GM21576 (cell line): ENCODE measurements around the gene RGS16.

ENCODE experiments used
- ATAC-seq: cut with Tn5 transposase; IDR thresholded peaks from one replicate; pipeline ENCODE4 v1.9.1; 2021; ENCODE audit warnings: mild to moderate bottlenecking, moderate library complexity; ENCODE audit not compliant: unreplicated experiment

RGS16 gene

GRCh38 chr1:182610606-182611194, 6.5 kb upstream of the RGS16 start:
- no peak for ATAC-seq

DNA sequence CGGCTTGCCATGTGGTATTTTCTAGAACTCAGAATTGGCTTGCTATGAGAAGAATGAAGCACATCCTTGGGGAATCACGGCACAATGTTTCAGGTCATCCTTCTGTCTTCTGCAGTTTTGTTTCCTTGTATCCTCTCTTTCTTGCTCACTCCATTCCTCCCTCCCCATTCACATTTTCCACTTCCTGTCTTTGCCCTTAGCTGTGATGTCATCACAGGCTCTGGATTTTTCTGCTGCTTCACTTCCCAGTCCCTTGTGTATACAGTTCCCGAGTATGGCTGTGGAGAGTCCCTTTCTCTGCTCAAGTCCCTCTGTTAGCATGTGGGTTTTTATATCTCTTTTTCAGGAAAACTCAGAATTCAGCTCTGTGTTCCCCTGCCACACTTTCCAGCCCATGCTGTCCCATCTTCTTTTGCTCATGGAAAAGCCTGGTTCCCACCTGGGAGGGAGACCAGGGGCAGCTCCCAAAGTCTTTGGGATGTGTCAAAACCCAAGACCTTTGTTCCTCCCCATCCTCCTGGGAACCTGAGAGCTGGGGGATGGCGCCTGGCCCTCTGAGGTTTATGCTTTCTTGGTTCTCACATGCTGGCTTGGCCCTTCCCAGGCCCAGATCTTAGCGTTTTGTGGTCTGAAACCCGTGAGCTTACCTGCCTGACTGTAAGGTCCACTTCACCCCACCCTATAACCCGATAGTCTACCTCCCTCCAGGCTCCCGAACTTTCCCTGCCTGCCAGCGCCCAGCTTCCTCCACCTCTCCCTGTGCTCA, 4.8 kb upstream of the RGS16 start:
- no peak for ATAC-seq

DNA sequence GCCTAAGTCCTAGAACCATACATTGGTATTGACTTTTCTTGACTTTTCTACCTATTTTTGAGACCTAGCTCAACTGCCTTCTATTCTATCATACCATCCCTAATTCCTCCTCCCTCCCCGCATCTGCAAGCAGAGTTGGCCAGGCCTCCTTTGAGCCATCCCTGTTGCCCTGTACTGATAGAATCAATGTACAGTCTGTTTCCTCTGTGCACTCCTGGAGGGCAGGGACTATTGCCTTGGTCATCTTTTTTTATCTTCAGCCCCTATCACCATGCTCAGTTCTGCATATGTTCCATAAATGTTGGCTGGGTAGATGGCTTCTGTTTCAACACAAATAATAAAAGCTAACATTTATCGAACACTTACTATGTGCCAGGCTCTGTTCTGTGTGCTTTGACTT, 4.0 kb upstream of the RGS16 start:
- ATAC-seq, result no peak

DNA sequence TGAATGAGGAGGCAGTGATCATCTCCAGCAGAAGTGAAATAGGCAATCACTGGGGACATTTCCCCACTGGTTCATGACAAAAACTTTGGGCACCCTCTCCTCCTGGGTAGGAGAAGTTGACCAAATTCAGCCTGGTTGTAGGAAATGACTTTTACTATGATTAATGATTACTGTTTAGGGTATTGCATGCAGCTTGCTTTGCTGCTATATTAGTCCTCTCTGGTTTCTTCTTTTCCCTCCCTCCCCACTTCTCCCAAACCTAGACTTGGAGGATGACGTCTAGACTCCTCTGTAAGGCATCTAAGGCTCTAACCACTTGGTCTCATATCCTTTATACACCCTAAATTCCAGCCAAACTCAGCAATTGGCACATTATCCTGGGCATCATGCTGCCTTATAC, 3.4 kb upstream of the RGS16 start:
- ATAC-seq, result no peak

DNA sequence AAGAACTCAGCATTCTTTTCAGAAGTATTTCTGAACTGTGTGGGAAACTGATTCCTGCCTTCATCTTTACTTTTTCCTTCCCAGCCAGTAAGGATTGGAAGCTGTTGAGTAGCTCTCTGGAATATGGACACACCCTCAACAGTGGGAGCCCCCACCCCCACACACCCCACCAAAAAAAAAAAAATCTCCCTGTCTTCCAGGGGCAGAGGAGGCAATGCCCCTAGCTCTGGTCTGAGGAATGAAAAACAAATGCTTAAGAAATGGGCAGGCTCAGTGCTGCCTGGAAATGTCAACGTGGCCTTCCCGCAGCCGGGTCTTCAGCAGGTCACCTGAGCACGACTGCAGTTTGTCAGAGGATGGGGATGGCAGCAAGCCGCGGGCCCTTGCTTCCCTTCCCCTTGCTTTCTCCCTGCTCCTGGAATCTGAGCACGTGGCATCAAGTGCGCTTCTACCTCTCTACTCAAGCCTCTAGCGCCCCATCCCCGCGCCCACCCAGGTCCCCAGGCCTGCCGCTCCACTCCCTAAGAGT, 479 bp downstream of the RGS16 start:
- ATAC-seq, result no peak

GRCh38 chr1:182602935-182603645, 1.1 kb downstream of the RGS16 start:
- no peak for ATAC-seq

DNA sequence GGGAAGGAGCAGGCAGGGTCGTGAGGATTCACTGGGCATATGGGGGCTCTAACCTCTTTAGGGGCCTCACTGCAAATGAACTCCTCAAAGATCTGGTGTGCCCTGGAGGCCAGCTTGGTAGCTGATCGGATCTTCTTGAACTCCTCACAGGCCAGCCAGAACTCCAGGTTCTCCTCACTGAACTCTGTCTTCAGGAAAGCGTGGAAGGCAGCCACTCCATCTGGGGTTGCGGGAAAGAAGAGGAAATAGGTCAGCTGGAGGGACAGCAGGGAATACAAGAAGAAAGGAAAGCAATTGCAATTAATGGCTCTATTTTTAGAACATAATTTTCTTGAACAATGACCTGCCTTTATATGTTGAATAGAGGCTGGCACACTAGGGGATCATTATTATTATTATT, 2.3 kb downstream of the RGS16 start:
- no peak for ATAC-seq

- ATAC-seq, result no peak
Observed at GRCh38 chr1:182601416-182601786, 2.8 kb downstream of the RGS16 start.

DNA sequence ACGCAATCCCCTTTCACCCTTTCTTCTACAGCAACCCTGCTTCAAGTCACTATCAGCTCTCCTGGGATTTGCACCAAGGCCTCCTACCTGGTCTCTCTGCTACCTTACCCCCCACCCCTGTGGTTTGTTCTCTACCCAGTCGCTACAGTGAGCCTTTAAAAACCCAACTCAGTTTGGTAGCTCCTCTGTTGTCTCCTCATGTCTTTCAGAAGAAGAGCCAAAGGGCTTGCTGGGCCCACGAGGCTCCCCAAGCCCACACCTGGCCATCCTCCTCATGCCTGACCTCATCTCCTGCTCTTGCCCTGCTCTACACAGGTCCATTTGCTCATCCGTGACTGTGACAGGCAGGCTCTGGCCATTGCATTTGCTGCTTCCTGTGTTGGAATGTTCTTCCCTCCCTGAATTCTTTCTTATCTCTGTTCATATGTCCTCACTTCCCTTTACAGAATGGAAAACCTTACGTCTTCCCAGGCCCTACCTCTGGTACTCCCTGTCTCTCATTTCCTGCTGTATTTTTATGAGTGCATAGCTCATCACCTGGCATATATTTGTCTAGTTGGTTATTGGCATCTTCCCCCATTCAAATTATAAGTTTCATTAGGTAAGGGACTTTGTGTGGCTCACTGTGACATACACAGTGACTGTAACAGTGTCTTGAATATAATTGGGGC, 3.3 kb downstream of the RGS16 start:
- ATAC-seq, result no peak

DNA sequence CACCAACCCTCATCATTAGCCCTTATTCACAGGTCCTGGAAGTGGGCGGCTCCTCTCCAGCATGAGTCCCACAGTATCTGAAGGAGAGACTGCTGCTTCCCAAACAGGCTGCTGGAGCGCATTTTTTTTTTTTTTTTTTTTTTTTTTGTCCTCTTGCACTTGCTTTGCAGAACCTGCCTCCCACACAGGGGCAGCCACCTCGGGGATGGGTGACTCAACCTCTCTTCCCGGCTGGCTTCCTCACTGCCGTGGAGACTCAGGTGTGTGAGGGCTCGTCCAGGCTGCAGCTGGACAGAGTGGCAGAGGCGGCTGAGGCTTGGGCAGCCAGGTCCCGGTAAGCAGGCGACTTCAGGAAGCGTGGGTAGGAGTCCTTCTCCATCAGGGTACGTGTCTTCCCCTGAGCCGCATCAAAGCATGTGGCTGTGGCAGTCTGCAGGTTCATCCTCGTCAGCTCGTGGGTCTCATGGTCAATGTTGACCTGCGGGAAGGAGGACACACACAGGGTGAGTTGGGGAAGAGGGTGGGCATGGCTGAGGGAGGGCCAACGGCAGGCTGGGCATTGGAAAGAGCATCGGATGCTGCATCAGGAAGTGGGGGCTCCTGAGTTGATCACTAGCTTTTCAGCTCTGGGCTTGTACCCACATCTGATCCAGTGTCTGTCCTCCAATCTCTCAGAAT, 4.0 kb downstream of the RGS16 start:
- ATAC-seq, result no peak

- no peak for ATAC-seq
Observed at GRCh38 chr1:182599339-182599738, 4.8 kb downstream of the RGS16 start.

- no peak for ATAC-seq
Observed at GRCh38 chr1:182598296-182598695, 5.9 kb downstream of the RGS16 start.

DNA sequence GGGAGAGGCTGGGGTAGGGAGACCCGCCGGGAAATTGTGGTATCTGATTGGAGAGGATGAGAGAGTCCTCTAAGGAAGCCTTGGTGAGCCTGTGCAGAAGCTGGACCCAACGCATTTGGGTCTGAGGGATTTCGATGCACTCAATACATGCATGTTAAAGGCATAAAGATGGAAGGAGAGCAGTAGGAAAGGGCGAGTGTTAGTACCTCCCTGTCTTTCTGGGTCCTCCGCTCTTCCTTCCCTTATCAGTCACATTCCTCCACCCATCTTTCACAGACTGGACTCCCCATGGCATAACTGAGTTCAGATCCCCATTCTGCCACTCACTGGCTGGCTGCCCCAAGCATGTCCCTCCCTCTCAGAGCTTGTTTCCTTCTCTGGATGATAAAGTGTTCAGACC, 7.3 kb downstream of the RGS16 start:
- no peak for ATAC-seq

- no peak for ATAC-seq
Observed at GRCh38 chr1:182595641-182596240, 8.4 kb downstream of the RGS16 start.

DNA sequence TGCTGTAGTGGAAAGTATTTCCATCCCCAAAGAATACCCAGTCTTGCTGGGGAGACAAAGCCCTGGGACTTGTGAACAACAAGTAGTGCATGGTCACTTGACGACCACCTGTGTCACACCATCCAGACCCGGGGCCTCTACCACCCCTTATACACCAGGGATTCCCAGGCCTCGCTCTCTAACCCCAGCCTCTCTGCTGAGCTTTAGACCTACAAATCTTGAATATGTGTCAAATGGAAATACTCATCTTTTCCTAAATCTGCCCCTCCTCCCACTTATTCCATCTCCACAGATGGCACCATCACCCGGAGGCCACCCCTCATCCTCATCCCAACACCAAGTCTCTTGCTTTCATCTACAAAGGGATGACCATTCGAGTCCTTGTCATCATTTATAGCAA, 14.3 kb downstream of the RGS16 start:
- no peak for ATAC-seq

GRCh38 chr1:182589520-182589919, 14.7 kb downstream of the RGS16 start:
- no peak for ATAC-seq

DNA sequence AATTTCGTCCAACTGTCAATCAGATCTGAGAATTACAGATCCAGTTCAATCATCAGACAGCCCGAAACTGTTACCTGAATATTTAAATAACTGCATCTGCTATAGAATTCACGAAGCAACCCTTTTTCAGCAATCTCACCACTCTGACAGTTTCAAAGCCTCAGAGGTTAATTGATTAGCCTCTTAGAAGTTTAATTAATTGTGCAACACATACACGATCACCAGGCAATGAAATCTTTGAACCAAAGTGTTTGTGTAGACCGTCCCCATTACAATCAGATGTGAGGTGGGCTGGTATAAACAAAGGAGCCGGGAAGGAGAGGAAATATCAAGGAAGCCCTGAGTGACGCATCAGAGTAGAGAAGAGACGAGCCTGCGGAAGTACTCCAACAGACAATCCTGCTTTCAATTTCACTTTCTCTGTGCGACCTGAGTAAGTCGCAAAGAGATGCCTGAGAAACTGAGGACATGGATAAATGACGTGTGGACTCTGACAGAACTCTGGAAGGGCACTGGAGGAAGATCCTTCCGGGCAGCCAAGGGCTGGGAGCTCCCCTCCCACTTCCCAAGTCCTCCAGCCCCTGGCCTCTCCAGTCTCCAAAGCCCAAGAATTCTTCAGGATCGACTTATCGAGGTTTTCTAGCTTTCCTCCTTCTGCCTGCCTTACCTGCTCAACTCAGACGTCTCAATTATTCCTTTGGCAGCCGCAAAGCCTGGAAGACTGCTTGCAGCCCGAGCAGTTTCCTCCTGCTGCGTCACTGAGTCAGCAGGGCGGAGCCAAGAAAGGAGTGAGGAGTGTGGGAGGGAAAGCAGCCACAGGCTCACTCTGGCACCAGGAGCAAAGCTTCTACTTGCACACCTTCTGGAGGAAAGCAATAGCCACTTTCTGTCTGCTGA, 15.4 kb downstream of the RGS16 start, which contains the start of gene RNASEL:
TSS of gene RNASEL (minus strand) at position 757 of the 897 bp plus-strand sequence. CDS start 2,450 bp downstream, outside the sequence.
- ATAC-seq, result peak; percentile 87

- ATAC-seq, result no peak
Observed at GRCh38 chr1:182587666-182588499, 16.3 kb downstream of the RGS16 start.
